Thoracic aorta (tissue), 2 donors: ENCODE results near the gene TSHZ2. TPM values are rescaled to one million over a fixed set of nuclear protein-coding genes. Genes with fewer than 3 reads are reported as not detected.

ENCODE experiments used
- ATAC-seq: fragments of 150-250 bp; one replicate; pipeline ENCODE4 v1.8.0; 2017; ENCODE audit warnings: low read depth; ENCODE audit not compliant: insufficient number of reproducible peaks, low FRiP score
- DNase-seq: peaks from one replicate; pipeline ENCODE4 v3.0.0-alpha.2; 2020; ENCODE audit warnings: low spot score
- H3K27ac ChIP-seq, 2 donors: fragments of 200-600 bp; sonication (generic); 1 replicate in 1 of 2; 2 replicates in 1 of 2; pipeline ENCODE4 v1.5.1; 2016; ENCODE audit warnings: mild to moderate bottlenecking in 2 of 2, moderate library complexity in 2 of 2
- H3K27me3 ChIP-seq: fragments of 200-600 bp; sonication (generic); replicated peaks from 2 replicates; pipeline ENCODE4 v1.6.0; 2016; ENCODE audit warnings: mild to moderate bottlenecking; ENCODE audit not compliant: insufficient read depth
- H3K36me3 ChIP-seq: fragments of 200-600 bp; sonication (generic); one replicate; pipeline ENCODE4 v1.5.1; 2016
- H3K4me1 ChIP-seq, 2 donors: fragments of 200-600 bp; sonication (generic); 1 replicate in 1 of 2; 2 replicates in 1 of 2; pipeline versions ENCODE4 v1.5.1 to v1.6.0; 2016; ENCODE audit warnings: low read depth in 2 of 2, mild to moderate bottlenecking in 1 of 2; ENCODE audit not compliant: control insufficient read depth in 1 of 2
- H3K4me3 ChIP-seq: fragments of 200-600 bp; sonication (generic); 2 replicates; pipeline ENCODE4 v1.5.1; 2016; ENCODE audit warnings: mild to moderate bottlenecking
- H3K9me3 ChIP-seq: fragments of 200-600 bp; sonication (generic); 2 replicates; pipeline ENCODE4 v1.5.1; 2016
- total RNA-seq, 2 donors: library from RNA; depleted of rRNA; stranded (reverse); fragments of >200 nt; gene quantifications; one replicate each; pipeline versions ENCODE4 v1.1.0 to v1.2.3, GENCODE V29; 2016
- TF ChIP-seq, protein P1 (sequence below): fragments of 200-600 bp; sonication (generic); IDR thresholded peaks from one replicate; pipeline ENCODE4 v1.5.1; 2019; ENCODE audit warnings: antibody characterized with exemption

TSHZ2 gene
- total RNA-seq, 2 donors from 2014 or later, result 8.4 to 32.6 TPM

DNA sequence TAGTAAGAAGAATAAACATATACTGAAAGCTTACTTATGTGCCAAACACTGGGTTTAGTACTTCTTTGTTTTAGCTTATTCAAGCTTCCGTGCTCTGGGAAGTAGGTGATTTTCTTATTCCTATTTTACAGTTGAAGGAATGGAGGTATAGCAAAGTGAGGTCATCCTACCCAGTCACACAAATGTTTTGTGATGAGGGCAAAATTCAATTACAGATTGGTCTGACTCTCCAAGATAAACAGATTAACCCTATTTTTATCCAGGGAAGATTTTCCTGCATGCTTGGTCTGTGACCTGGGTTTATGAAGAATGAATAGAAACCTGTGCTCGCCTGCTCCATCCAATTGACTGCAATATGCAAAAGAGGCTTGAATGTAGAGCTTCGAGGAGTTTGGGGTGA is 311.4 kb downstream of the TSHZ2 start:
- H3K27ac ChIP-seq, result no peak overlapping the region
- no peaks in the 10 kb centered on the region for H3K9me3 ChIP-seq
- H3K4me1 ChIP-seq, result no peaks in the 10 kb centered on the region
- DNase-seq, result no peak
- H3K27me3 ChIP-seq, result no peaks in the 10 kb centered on the region
- no peak overlapping the region for H3K4me3 ChIP-seq
- TF ChIP-seq, protein P1, sequence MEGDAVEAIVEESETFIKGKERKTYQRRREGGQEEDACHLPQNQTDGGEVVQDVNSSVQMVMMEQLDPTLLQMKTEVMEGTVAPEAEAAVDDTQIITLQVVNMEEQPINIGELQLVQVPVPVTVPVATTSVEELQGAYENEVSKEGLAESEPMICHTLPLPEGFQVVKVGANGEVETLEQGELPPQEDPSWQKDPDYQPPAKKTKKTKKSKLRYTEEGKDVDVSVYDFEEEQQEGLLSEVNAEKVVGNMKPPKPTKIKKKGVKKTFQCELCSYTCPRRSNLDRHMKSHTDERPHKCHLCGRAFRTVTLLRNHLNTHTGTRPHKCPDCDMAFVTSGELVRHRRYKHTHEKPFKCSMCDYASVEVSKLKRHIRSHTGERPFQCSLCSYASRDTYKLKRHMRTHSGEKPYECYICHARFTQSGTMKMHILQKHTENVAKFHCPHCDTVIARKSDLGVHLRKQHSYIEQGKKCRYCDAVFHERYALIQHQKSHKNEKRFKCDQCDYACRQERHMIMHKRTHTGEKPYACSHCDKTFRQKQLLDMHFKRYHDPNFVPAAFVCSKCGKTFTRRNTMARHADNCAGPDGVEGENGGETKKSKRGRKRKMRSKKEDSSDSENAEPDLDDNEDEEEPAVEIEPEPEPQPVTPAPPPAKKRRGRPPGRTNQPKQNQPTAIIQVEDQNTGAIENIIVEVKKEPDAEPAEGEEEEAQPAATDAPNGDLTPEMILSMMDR, result no peak
- H3K36me3 ChIP-seq, result no peaks in the 10 kb centered on the region
- ATAC-seq, result no peak

DNA sequence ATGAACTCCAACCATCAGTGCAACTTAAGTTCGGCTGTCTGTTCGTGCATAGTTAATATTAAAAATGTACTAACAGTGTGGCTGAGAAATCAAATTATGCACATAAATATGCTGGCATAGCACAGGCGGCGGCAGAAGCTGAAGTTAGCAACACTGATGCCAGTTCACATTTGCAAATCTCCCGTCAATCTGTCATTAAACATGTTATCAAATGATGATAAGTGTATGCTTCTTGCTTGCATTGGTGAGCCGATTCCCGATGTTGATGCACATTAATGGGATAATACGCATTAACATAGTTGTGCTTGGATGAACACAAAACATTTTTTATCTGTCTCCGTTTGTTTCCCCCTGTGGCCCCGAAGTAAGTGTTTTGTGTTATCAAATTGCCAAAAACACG is 312.1 kb downstream of the TSHZ2 start:
- TF ChIP-seq, protein P1, result no peak
- H3K27ac ChIP-seq, result no peak overlapping the region
- no peaks in the 10 kb centered on the region for H3K4me1 ChIP-seq
- H3K4me3 ChIP-seq, result no peak overlapping the region
- no peaks in the 10 kb centered on the region for H3K36me3 ChIP-seq
- DNase-seq (no peak), ATAC-seq (no peak)
- H3K27me3 ChIP-seq, result no peaks in the 10 kb centered on the region
- no peaks in the 10 kb centered on the region for H3K9me3 ChIP-seq

DNA sequence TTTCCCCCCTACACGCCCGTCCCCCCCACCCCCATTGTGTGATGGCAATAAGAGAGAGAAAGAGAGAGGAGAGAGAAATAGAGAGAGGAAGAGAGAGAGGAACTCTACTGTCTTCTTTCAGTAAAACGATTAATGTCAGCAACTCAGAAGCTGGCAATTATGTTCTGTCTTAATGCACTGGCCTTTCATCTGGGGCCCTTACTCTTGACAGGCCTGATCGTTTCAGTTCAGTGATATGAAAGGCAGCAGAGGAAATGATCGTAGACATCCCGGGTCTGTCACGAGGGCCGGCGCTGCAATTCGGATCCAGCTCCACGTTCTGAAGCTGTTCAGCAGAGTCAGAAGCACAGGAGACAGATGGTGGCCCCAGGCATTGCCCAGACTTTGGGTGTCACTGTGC is 312.5 kb downstream of the TSHZ2 start:
- H3K4me3 ChIP-seq, result no peak overlapping the region
- TF ChIP-seq, protein P1, result no peak
- H3K9me3 ChIP-seq, result no peaks in the 10 kb centered on the region
- H3K4me1 ChIP-seq, result no peaks in the 10 kb centered on the region
- no peak for DNase-seq
- no peaks in the 10 kb centered on the region for H3K27me3 ChIP-seq
- no peaks in the 10 kb centered on the region for H3K36me3 ChIP-seq
- ATAC-seq, result no peak
- no peak overlapping the region for H3K27ac ChIP-seq

DNA sequence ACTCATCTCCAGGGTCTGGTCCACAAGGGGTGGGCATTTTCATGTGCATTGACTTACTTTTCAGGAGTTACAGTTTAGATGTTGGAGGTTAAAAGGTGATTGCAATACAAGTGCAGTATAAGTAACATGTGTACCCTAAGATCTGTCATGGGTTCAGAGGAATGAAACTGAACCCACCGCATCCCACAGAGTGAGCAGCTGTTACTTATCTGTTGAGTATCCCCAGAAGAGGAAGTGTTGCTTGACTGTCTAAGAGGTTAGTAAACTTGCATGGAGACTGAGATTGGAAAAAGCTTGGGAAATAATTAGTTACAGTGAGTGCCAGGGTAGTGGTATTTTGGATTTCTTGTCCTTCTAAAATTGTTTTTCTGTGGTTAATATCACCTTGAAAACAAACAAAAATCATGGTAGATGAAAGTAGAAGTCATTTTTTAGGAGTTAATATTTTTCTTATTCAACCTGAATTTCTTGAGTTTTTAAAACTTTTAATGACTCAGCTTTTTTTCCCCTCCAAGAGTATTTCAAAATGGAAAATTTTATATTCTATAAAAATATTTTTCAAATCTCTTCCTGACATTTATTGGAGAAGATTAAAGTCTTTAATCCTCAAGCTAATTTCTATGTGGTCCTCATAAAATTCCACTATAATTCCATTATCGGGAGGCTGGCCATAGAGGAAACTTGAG is 315.3 kb downstream of the TSHZ2 start:
- no peak for DNase-seq
- Histone ChIP-seq H3K27ac (no peak overlapping the region), H3K36me3 (no peaks in the 10 kb centered on the region), H3K9me3 (no peaks in the 10 kb centered on the region), H3K4me3 (no peak overlapping the region), H3K4me1 (no peaks in the 10 kb centered on the region), H3K27me3 (no peaks in the 10 kb centered on the region)
- ATAC-seq, result no peak
- TF ChIP-seq, protein P1, result no peak

DNA sequence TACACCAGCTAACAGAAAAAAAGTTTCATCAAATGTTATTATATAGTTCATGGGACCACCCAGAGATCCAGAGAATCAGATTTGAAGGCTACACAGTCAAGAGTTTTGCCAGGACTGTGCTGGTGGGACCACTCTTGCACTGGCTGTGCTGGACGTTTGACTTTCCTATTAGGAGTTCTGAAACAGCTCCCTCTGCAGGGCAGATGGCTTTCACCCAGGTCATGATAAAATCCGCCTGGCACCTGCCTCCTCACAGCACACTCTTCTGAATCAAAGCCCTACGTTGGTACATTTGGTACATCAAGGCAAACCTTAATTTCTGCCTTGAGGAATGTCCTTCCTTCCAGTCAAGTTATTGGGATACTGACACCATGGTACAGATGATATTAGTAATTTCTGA is 319.4 kb downstream of the TSHZ2 start:
- no peaks in the 10 kb centered on the region for H3K9me3 ChIP-seq
- no peaks in the 10 kb centered on the region for H3K36me3 ChIP-seq
- no peak overlapping the region for H3K4me3 ChIP-seq
- DNase-seq (no peak), ATAC-seq (no peak)
- no peak overlapping the region for H3K27ac ChIP-seq
- no peaks in the 10 kb centered on the region for H3K4me1 ChIP-seq
- no peaks in the 10 kb centered on the region for H3K27me3 ChIP-seq
- TF ChIP-seq, protein P1, result no peak
